Neural progenitor cell (in vitro differentiated cells): ENCODE data around the gene SDK1. TPM values are rescaled to one million over a fixed set of nuclear protein-coding genes. Genes with fewer than 3 reads are reported as not detected.

Experiments used
- DNase-seq: peaks from one replicate; pipeline ENCODE4 v3.0.0-alpha.2; 2016; ENCODE audit warnings: low spot score
- H2AFZ ChIP-seq: fragments of 200-600 bp; sonication (generic); replicated peaks from 2 replicates; pipeline ENCODE4 v1.6.1; 2016; ENCODE audit warnings: antibody characterized with exemption
- H3F3A ChIP-seq: fragments of 200-600 bp; sonication (generic); 2 replicates; pipeline ENCODE4 v1.6.1; 2016; ENCODE audit warnings: antibody characterized with exemption, low read depth
- H3K27ac ChIP-seq: fragments of 200-600 bp; sonication (generic); 2 replicates; pipeline ENCODE4 v1.5.1; 2016; ENCODE audit warnings: mild to moderate bottlenecking
- H3K27me3 ChIP-seq: fragments of 200-600 bp; sonication (generic); 2 replicates; pipeline ENCODE4 v1.6.1; 2016; ENCODE audit warnings: mild to moderate bottlenecking, moderate library complexity
- H3K36me3 ChIP-seq: fragments of 200-600 bp; sonication (generic); 2 replicates; pipeline ENCODE4 v1.5.1; 2016
- H3K4me1 ChIP-seq: fragments of 200-600 bp; sonication (generic); 2 replicates; pipeline ENCODE4 v1.6.1; 2016; ENCODE audit warnings: mixed run types
- H3K4me2 ChIP-seq: fragments of 200-600 bp; sonication (generic); 2 replicates; pipeline ENCODE4 v1.6.1; 2016
- H3K4me3 ChIP-seq: fragments of 200-600 bp; sonication (generic); 2 replicates; pipeline ENCODE4 v1.5.1; 2016
- H3K79me2 ChIP-seq: fragments of 200-600 bp; sonication (generic); 2 replicates; pipeline ENCODE4 v1.6.1; 2016; ENCODE audit warnings: low read depth
- H3K9ac ChIP-seq: fragments of 200-600 bp; sonication (generic); 2 replicates; pipeline ENCODE4 v1.6.1; 2016
- H3K9me3 ChIP-seq: fragments of 200-600 bp; sonication (generic); 2 replicates; pipeline ENCODE4 v1.5.1; 2016; ENCODE audit warnings: low read depth
- H4K20me1 ChIP-seq: fragments of 200-600 bp; sonication (generic); 2 replicates; pipeline ENCODE4 v1.6.1; 2016; ENCODE audit warnings: low read depth
- H3K27ac Mint-ChIP-seq: 3 replicates; pipeline ENCODE4 v1.8.0; 2021; ENCODE audit warnings: mixed read lengths
- H3K27me3 Mint-ChIP-seq: 2 replicates; pipeline ENCODE4 v1.8.0; 2022; ENCODE audit warnings: low read depth, mild to moderate bottlenecking, inconsistent platforms, moderate library complexity, mixed read lengths; ENCODE audit not compliant: insufficient read depth
- H3K36me3 Mint-ChIP-seq: 3 replicates; pipeline ENCODE4 v1.8.0; 2021; ENCODE audit warnings: mixed read lengths
- H3K4me1 Mint-ChIP-seq: 3 replicates; pipeline ENCODE4 v1.8.0; 2021; ENCODE audit warnings: mixed read lengths
- H3K4me3 Mint-ChIP-seq: 3 replicates; pipeline ENCODE4 v1.8.0; 2021; ENCODE audit warnings: mild to moderate bottlenecking, moderate library complexity, mixed read lengths
- H3K9me3 Mint-ChIP-seq: 3 replicates; pipeline ENCODE4 v1.8.0; 2020; ENCODE audit warnings: mixed read lengths
- EZH2 ChIP-seq: fragments of 200-600 bp; sonication (generic); IDR thresholded peaks from 2 replicates; pipeline ENCODE4 v1.6.1; 2017; ENCODE audit warnings: antibody characterized with exemption, mild to moderate bottlenecking, moderate library complexity
- EZH2phosphoT487 ChIP-seq: fragments of 200-600 bp; sonication (generic); IDR thresholded peaks from 2 replicates; pipeline ENCODE4 v1.6.1; 2017; ENCODE audit warnings: antibody characterized with exemption
- total RNA-seq: library from RNA; depleted of rRNA; stranded (reverse); fragments of >200 nt; gene quantifications from 2 replicates; pipeline ENCODE4 v1.2.3, GENCODE V29; 2015; ENCODE audit warnings: low replicate concordance
- TF ChIP-seq, protein P1 (sequence below): fragments of 200-600 bp; sonication (generic); IDR thresholded peaks from 2 replicates; pipeline ENCODE4 v1.5.1; 2017; ENCODE audit warnings: antibody characterized with exemption, mild to moderate bottlenecking

Gene SDK1
- total RNA-seq, 1 donor from 2014 or later = 4.9 TPM

DNA sequence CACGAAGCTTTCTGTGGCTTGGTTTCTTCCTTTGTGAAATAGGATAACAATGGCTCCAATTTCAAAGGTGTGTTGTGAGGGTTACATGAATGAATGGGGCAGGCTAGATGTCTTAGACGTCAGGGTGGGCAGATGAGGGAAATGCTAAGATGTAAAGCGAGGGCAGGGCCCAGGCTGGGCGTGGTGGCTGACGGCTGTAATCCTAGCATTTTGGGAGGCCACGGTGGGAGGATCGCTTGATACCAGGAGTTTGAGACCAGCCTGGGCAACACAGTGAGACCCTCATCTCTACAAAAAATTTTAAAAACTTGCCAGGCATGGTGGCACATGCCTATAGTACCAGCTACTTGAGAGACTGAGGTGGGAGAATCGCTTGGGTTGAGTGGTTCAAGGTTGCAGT is 773.4 kb downstream of the SDK1 start:
- H3K27ac Mint-ChIP-seq = peak overlapping the region; percentile 6
- H3F3A ChIP-seq = peaks cover 13% of the 10 kb centered on the region

DNA sequence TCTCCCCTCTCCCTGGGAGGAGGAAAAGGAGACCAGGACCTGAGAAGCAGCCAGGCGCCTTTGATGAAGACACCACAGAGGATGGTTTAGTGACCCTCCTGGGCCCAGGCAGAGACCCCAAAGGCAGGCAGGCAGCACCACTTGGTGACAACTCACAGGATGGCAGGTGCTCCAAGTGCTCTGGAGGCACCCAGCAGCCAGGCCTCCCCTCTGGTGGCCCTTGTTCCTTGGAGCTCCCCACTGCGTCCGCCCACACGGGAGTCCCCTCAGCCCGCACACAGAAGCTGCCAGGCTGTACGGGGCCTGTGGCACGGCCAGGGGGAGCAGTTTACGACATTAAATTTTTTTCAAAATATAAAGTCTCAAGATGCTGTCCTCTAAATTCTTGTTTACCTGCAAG is 773.9 kb downstream of the SDK1 start:
- no peaks in the 10 kb centered on the region for H3K79me2 ChIP-seq
- H3K4me1 Mint-ChIP-seq = peaks cover 26% of the 10 kb centered on the region
- peaks cover 3% of the 10 kb centered on the region for H3K27me3 Mint-ChIP-seq
- H3K36me3 ChIP-seq = no peaks in the 10 kb centered on the region
- no peak for TF ChIP-seq EZH2
- TF ChIP-seq EZH2phosphoT487 = no peak
- TF ChIP-seq, protein P1, sequence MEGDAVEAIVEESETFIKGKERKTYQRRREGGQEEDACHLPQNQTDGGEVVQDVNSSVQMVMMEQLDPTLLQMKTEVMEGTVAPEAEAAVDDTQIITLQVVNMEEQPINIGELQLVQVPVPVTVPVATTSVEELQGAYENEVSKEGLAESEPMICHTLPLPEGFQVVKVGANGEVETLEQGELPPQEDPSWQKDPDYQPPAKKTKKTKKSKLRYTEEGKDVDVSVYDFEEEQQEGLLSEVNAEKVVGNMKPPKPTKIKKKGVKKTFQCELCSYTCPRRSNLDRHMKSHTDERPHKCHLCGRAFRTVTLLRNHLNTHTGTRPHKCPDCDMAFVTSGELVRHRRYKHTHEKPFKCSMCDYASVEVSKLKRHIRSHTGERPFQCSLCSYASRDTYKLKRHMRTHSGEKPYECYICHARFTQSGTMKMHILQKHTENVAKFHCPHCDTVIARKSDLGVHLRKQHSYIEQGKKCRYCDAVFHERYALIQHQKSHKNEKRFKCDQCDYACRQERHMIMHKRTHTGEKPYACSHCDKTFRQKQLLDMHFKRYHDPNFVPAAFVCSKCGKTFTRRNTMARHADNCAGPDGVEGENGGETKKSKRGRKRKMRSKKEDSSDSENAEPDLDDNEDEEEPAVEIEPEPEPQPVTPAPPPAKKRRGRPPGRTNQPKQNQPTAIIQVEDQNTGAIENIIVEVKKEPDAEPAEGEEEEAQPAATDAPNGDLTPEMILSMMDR = peak; percentile 11
- no peak overlapping the region for H3K4me3 ChIP-seq
- H3K9ac ChIP-seq = no peak overlapping the region
- H3K27ac ChIP-seq = no peak overlapping the region
- no peak overlapping the region for H3K4me2 ChIP-seq
- H3K36me3 Mint-ChIP-seq = peaks cover 38% of the 10 kb centered on the region
- no peaks in the 10 kb centered on the region for H3K27me3 ChIP-seq
- H2AFZ ChIP-seq = no peak overlapping the region
- H3K4me3 Mint-ChIP-seq = no peak overlapping the region
- H3K9me3 ChIP-seq = no peaks in the 10 kb centered on the region
- no peak for DNase-seq
- H3K4me1 ChIP-seq = peaks cover 14% of the 10 kb centered on the region
- peaks cover 12% of the 10 kb centered on the region for H3F3A ChIP-seq
- peaks cover 13% of the 10 kb centered on the region for H3K9me3 Mint-ChIP-seq
- no peaks in the 10 kb centered on the region for H4K20me1 ChIP-seq
- H3K27ac Mint-ChIP-seq = no peak overlapping the region

More for the DNA sequence above, 773.4 kb downstream of the SDK1 start:
- H3K27me3 ChIP-seq = no peaks in the 10 kb centered on the region
- no peak overlapping the region for H3K9ac ChIP-seq
- H3K4me2 ChIP-seq = no peak overlapping the region
- H3K79me2 ChIP-seq = no peaks in the 10 kb centered on the region
- peaks cover 17% of the 10 kb centered on the region for H3K4me1 ChIP-seq
- no peaks in the 10 kb centered on the region for H4K20me1 ChIP-seq
- peaks cover 3% of the 10 kb centered on the region for H3K27me3 Mint-ChIP-seq
- no peak overlapping the region for H2AFZ ChIP-seq
- no peak overlapping the region for H3K27ac ChIP-seq
- H3K36me3 Mint-ChIP-seq = peaks cover 33% of the 10 kb centered on the region
- TF ChIP-seq, protein P1 = no peak
- no peak for TF ChIP-seq EZH2
- no peak for TF ChIP-seq EZH2phosphoT487
- peaks cover 20% of the 10 kb centered on the region for H3K4me1 Mint-ChIP-seq
- H3K9me3 Mint-ChIP-seq = peaks cover 11% of the 10 kb centered on the region
- no peak overlapping the region for H3K4me3 ChIP-seq
- H3K36me3 ChIP-seq = no peaks in the 10 kb centered on the region
- DNase-seq = no peak
- H3K9me3 ChIP-seq = no peaks in the 10 kb centered on the region
- H3K4me3 Mint-ChIP-seq = no peak overlapping the region

DNA sequence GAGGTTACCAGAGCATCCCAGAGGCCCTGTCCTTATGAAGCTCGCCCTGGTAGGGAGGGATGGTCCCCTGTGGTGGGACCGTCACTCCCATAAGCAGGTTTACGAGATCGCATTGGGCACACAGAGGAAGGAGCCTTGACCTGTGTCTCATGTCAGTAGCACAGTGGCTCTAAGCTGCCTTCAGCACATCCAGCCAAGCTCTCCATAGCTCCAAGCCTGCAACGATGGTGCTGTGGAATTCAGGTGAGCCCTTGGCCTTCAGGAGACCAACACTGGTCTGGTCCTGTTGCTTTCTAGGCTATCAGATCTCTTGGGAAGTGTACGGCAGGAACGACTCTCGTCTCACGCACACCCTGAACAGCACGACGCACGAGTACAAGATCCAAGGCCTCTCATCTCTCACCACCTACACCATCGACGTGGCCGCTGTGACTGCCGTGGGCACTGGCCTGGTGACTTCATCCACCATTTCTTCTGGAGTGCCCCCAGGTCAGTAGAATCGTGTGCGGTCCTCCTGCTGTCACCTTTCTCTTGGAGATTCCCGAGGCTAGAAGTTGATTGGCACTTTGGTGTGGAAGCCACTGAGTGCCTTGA is 775.7 kb downstream of the SDK1 start:
- H3K27ac ChIP-seq = no peak overlapping the region
- no peak overlapping the region for H3K4me3 ChIP-seq
- Mint-ChIP-seq H3K9me3 (peaks cover 13% of the 10 kb centered on the region), H3K4me3 (no peak overlapping the region), H3K27me3 (peaks cover 3% of the 10 kb centered on the region), H3K27ac (no peak overlapping the region), H3K36me3 (peaks cover 33% of the 10 kb centered on the region), H3K4me1 (peaks cover 23% of the 10 kb centered on the region)
- H3K36me3 ChIP-seq = no peaks in the 10 kb centered on the region
- H3K27me3 ChIP-seq = no peaks in the 10 kb centered on the region
- H3K79me2 ChIP-seq = no peaks in the 10 kb centered on the region
- H2AFZ ChIP-seq = no peak overlapping the region
- H3K9ac ChIP-seq = no peak overlapping the region
- no peaks in the 10 kb centered on the region for H3K9me3 ChIP-seq
- no peaks in the 10 kb centered on the region for H4K20me1 ChIP-seq
- no peak overlapping the region for H3K4me2 ChIP-seq
- DNase-seq = no peak
- TF ChIP-seq EZH2phosphoT487 = no peak
- H3F3A ChIP-seq = peaks cover 3% of the 10 kb centered on the region
- peaks cover 7% of the 10 kb centered on the region for H3K4me1 ChIP-seq

DNA sequence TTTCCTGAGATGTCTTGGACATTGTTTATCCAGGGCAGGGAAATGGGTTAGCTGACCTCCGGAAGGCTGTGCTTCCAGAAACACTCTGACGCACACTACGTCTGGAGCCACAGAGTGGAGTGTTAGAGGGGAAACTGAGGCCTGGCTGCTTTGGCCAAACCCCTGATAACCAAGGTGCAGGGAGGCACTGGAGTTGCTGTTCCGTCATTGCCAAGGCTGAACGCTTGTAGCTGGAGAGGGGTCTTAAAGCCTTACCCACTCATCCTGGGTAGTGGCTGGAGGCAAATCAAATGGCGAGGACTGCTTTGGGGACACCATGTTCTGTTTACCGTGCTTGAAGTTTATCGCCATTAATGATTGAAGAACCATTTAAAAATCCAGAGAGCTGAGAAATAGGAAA is 776.9 kb downstream of the SDK1 start:
- no peaks in the 10 kb centered on the region for H3F3A ChIP-seq
- H3K27me3 Mint-ChIP-seq = peaks cover 3% of the 10 kb centered on the region
- H2AFZ ChIP-seq = no peak overlapping the region
- no peak overlapping the region for H3K27ac ChIP-seq
- H3K4me1 Mint-ChIP-seq = peaks cover 17% of the 10 kb centered on the region
- H3K9me3 ChIP-seq = no peaks in the 10 kb centered on the region
- H3K27ac Mint-ChIP-seq = no peak overlapping the region
- H3K9me3 Mint-ChIP-seq = peaks cover 13% of the 10 kb centered on the region
- no peak overlapping the region for H3K4me3 Mint-ChIP-seq
- no peak overlapping the region for H3K9ac ChIP-seq
- no peaks in the 10 kb centered on the region for H3K79me2 ChIP-seq
- no peaks in the 10 kb centered on the region for H3K27me3 ChIP-seq
- peaks cover 33% of the 10 kb centered on the region for H3K36me3 Mint-ChIP-seq
- H3K36me3 ChIP-seq = no peaks in the 10 kb centered on the region
- no peak overlapping the region for H3K4me3 ChIP-seq
- H3K4me2 ChIP-seq = no peak overlapping the region
- no peak for DNase-seq
- TF ChIP-seq, protein P1 = no peak
- TF ChIP-seq EZH2phosphoT487 = no peak
- TF ChIP-seq EZH2 = no peak
- H4K20me1 ChIP-seq = no peaks in the 10 kb centered on the region
- H3K4me1 ChIP-seq = no peaks in the 10 kb centered on the region
